Neural cell (in vitro differentiated cells): Measurements from ENCODE around the gene EBF3. TPM values are rescaled to one million over a fixed set of nuclear protein-coding genes. Genes with fewer than 3 reads are reported as not detected.

ENCODE experiments used
- H2AFZ ChIP-seq: fragments of 200-600, 300-800 bp; sonication (generic), shearing (Covaris generic); 2 replicates; pipeline ENCODE4 v1.6.0; 2014; ENCODE audit warnings: low read depth, mild to moderate bottlenecking, antibody characterized with exemption, low read length, moderate library complexity
- H3F3A ChIP-seq: fragments of 200-600 bp; shearing (Covaris generic); 2 replicates; pipeline ENCODE4 v1.6.1; 2016; ENCODE audit warnings: mild to moderate bottlenecking, moderate library complexity, mixed read lengths, antibody characterized with exemption, low read length; ENCODE audit not compliant: insufficient read depth, poor library complexity, severe bottlenecking
- H3K27ac ChIP-seq: fragments of 200-600, 300-800 bp; sonication (generic), shearing (Covaris generic); 2 replicates; pipeline ENCODE4 v1.5.1; 2014; ENCODE audit warnings: mild to moderate bottlenecking, low read length, moderate library complexity
- H3K27me3 ChIP-seq: fragments of 300-800, 200-600 bp; sonication (generic), shearing (Covaris generic); 2 replicates; pipeline ENCODE4 v1.6.0; 2014; ENCODE audit warnings: mild to moderate bottlenecking, low read depth, low read length, moderate library complexity; ENCODE audit not compliant: insufficient read depth
- H3K36me3 ChIP-seq: fragments of 300-800, 200-600 bp; sonication (generic), shearing (Covaris generic); 2 replicates; pipeline ENCODE4 v1.5.1; 2014; ENCODE audit warnings: mild to moderate bottlenecking, antibody characterized with exemption, low read length, moderate library complexity; ENCODE audit not compliant: insufficient read depth
- H3K4me2 ChIP-seq: fragments of 300-800, 200-600 bp; sonication (generic), shearing (Covaris generic); 2 replicates; pipeline ENCODE4 v1.6.0; 2014; ENCODE audit warnings: mild to moderate bottlenecking, low read length
- H3K4me3 ChIP-seq: fragments of 300-800, 200-600 bp; sonication (generic), shearing (Covaris generic); 2 replicates; pipeline ENCODE4 v1.5.1; 2014; ENCODE audit warnings: mild to moderate bottlenecking, low read length, moderate library complexity
- H3K79me2 ChIP-seq: fragments of 200-600 bp; shearing (Covaris generic); replicated peaks from 2 replicates; pipeline ENCODE4 v1.6.0; 2014; ENCODE audit warnings: mild to moderate bottlenecking, low read length, moderate library complexity; ENCODE audit not compliant: insufficient read depth
- H3K9ac ChIP-seq: fragments of 300-800, 200-600 bp; sonication (generic), shearing (Covaris generic); 2 replicates; pipeline ENCODE4 v1.6.1; 2016; ENCODE audit warnings: mild to moderate bottlenecking, low read length, mixed read lengths
- H3K9me2 ChIP-seq: fragments of 200-600 bp; shearing (Covaris generic); 2 replicates; pipeline ENCODE4 v1.6.1; 2016; ENCODE audit warnings: mild to moderate bottlenecking, low read length, mixed read lengths; ENCODE audit not compliant: insufficient read depth
- H3K9me3 ChIP-seq: fragments of 200-600, 300-800 bp; sonication (generic), shearing (Covaris generic); 2 replicates; pipeline ENCODE4 v1.6.1; 2016; ENCODE audit warnings: mild to moderate bottlenecking, mixed run types, low read length, moderate library complexity, mixed read lengths
- H4K20me1 ChIP-seq: fragments of 200-600 bp; shearing (Covaris generic); 2 replicates; pipeline ENCODE4 v1.6.1; 2016; ENCODE audit warnings: mild to moderate bottlenecking, mixed run types; ENCODE audit not compliant: insufficient read depth
- EP300 ChIP-seq: fragments of 450-650 bp; conservative IDR thresholded peaks from 2 replicates; pipeline ENCODE4 v1.6.1; 2014; ENCODE audit warnings: antibody characterized with exemption, mild to moderate bottlenecking, moderate library complexity; ENCODE audit not compliant: poor library complexity, severe bottlenecking
- EZH2 ChIP-seq: fragments of 200-600, 300-800 bp; shearing (Covaris generic), sonication (generic); IDR thresholded peaks from 2 replicates; pipeline ENCODE4 v1.6.1; 2014; ENCODE audit warnings: antibody characterized with exemption, low read length, borderline replicate concordance, mild to moderate bottlenecking; ENCODE audit not compliant: insufficient read depth, poor library complexity, severe bottlenecking
- MXI1 ChIP-seq: fragments of 450-650 bp; conservative IDR thresholded peaks from 2 replicates; pipeline ENCODE4 v1.6.1; 2014; ENCODE audit warnings: antibody characterized with exemption, mild to moderate bottlenecking; ENCODE audit not compliant: poor library complexity, severe bottlenecking
- POLR2AphosphoS5 ChIP-seq: IDR thresholded peaks from 2 replicates; pipeline ENCODE4 v1.6.1; 2012
- RAD21 ChIP-seq: fragments of 450-650 bp; conservative IDR thresholded peaks from 2 replicates; pipeline ENCODE4 v1.6.1; 2014; ENCODE audit warnings: antibody characterized with exemption, mild to moderate bottlenecking, moderate library complexity
- SMC3 ChIP-seq: fragments of 450-650 bp; conservative IDR thresholded peaks from 2 replicates; pipeline ENCODE4 v1.6.1; 2014; ENCODE audit warnings: antibody characterized with exemption, mild to moderate bottlenecking, moderate library complexity; ENCODE audit not compliant: poor library complexity
- TAF1 ChIP-seq: IDR thresholded peaks from 2 replicates; pipeline ENCODE4 v1.6.1; 2012; ENCODE audit warnings: low read depth
- polyA plus RNA-seq: library from polyadenylated mRNA; depleted of rRNA; stranded (reverse); fragments of >200 nt; gene quantifications from 2 replicates; pipeline ENCODE4 v1.2.3, GENCODE V29; 2014
- TF ChIP-seq, protein P1 (sequence below): fragments of 450-650 bp; IDR thresholded peaks from 2 replicates; pipeline ENCODE4 v1.5.1; 2014; ENCODE audit warnings: antibody characterized with exemption, mild to moderate bottlenecking, moderate library complexity; ENCODE audit not compliant: poor library complexity, severe bottlenecking
- TF ChIP-seq, protein P2 (sequence below): IDR thresholded peaks from 2 replicates; pipeline ENCODE4 v1.6.1; 2012; ENCODE audit warnings: borderline replicate concordance

The EBF3 gene
- polyA plus RNA-seq, 1 donor from 2014 or later: 0.38 TPM

DNA sequence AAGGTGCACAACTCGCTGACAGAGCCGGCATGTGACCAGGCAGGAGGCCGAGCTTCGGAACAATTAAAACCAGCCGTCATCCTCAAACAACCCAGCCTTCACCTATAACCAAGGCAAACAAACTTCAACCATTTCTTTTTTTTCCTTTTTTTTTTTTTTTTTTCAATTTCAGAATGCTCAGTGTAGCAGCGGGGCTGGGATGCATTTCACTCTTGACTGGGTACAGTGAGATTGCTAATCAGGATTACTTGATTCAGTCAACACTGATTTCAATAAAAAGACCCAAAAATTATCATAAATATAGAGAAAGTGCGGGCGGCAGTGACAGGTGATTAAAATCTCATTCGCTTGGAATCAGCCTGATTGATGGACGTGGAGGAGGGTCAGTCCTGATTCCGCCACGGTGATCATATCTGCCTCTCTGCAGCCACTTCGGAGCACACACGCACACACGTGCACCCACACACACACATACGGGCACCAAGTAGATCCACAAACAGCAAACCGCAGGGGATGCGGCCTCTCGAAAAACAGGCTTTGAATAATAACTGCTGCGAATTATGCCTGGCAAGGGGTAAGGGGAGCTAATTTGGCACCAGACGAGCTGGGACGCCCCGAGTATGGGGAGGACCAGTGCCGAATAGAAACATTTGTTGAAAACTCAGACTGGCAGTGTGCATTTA is 31.2 kb downstream of the EBF3 start:
- no peaks in the 10 kb centered on the region for H4K20me1 ChIP-seq
- no peak overlapping the region for H3K27ac ChIP-seq
- H3K79me2 ChIP-seq: no peaks in the 10 kb centered on the region

DNA sequence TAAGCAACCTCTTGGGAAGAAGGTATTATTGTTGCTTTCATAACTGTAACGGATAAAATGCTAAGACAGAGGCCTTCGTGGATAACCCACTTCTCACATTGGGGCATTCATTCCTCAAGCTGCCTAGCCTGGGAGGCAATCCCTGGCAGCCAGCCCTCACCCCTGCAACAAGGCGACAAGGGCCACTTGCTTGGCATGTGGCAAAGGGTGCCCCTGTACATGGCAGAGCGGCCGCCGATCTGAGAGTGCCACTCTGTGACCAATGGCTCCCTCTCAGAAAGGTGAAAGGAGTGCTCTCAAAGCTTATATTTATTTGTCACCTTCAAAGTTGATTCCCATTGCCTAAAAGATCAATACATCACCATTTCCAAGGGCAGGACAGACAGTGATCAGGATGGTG is 31.9 kb downstream of the EBF3 start:
- H3K36me3 ChIP-seq: no peaks in the 10 kb centered on the region
- H4K20me1 ChIP-seq: no peaks in the 10 kb centered on the region
- no peak for TF ChIP-seq POLR2AphosphoS5
- TF ChIP-seq SMC3: no peak
- no peak for TF ChIP-seq RAD21
- TF ChIP-seq EZH2: no peak
- TF ChIP-seq, protein P1, sequence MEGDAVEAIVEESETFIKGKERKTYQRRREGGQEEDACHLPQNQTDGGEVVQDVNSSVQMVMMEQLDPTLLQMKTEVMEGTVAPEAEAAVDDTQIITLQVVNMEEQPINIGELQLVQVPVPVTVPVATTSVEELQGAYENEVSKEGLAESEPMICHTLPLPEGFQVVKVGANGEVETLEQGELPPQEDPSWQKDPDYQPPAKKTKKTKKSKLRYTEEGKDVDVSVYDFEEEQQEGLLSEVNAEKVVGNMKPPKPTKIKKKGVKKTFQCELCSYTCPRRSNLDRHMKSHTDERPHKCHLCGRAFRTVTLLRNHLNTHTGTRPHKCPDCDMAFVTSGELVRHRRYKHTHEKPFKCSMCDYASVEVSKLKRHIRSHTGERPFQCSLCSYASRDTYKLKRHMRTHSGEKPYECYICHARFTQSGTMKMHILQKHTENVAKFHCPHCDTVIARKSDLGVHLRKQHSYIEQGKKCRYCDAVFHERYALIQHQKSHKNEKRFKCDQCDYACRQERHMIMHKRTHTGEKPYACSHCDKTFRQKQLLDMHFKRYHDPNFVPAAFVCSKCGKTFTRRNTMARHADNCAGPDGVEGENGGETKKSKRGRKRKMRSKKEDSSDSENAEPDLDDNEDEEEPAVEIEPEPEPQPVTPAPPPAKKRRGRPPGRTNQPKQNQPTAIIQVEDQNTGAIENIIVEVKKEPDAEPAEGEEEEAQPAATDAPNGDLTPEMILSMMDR: no peak
- TF ChIP-seq TAF1: no peak
- TF ChIP-seq MXI1: no peak
- TF ChIP-seq EP300: no peak
- TF ChIP-seq, protein P2, sequence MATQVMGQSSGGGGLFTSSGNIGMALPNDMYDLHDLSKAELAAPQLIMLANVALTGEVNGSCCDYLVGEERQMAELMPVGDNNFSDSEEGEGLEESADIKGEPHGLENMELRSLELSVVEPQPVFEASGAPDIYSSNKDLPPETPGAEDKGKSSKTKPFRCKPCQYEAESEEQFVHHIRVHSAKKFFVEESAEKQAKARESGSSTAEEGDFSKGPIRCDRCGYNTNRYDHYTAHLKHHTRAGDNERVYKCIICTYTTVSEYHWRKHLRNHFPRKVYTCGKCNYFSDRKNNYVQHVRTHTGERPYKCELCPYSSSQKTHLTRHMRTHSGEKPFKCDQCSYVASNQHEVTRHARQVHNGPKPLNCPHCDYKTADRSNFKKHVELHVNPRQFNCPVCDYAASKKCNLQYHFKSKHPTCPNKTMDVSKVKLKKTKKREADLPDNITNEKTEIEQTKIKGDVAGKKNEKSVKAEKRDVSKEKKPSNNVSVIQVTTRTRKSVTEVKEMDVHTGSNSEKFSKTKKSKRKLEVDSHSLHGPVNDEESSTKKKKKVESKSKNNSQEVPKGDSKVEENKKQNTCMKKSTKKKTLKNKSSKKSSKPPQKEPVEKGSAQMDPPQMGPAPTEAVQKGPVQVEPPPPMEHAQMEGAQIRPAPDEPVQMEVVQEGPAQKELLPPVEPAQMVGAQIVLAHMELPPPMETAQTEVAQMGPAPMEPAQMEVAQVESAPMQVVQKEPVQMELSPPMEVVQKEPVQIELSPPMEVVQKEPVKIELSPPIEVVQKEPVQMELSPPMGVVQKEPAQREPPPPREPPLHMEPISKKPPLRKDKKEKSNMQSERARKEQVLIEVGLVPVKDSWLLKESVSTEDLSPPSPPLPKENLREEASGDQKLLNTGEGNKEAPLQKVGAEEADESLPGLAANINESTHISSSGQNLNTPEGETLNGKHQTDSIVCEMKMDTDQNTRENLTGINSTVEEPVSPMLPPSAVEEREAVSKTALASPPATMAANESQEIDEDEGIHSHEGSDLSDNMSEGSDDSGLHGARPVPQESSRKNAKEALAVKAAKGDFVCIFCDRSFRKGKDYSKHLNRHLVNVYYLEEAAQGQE: no peak
- H3K79me2 ChIP-seq: no peaks in the 10 kb centered on the region
- no peak overlapping the region for H3K9ac ChIP-seq
- no peak overlapping the region for H2AFZ ChIP-seq
- H3K4me2 ChIP-seq: no peak overlapping the region
- H3K9me3 ChIP-seq: no peaks in the 10 kb centered on the region
- H3F3A ChIP-seq: no peaks in the 10 kb centered on the region
- H3K27me3 ChIP-seq: no peaks in the 10 kb centered on the region
- no peak overlapping the region for H3K4me3 ChIP-seq
- no peaks in the 10 kb centered on the region for H3K9me2 ChIP-seq
- H3K27ac ChIP-seq: no peak overlapping the region

More for the DNA sequence above, 31.2 kb downstream of the EBF3 start:
- no peaks in the 10 kb centered on the region for H3K9me2 ChIP-seq
- H3K4me3 ChIP-seq: no peak overlapping the region
- H3K9me3 ChIP-seq: no peaks in the 10 kb centered on the region
- H3K9ac ChIP-seq: no peak overlapping the region
- H3K36me3 ChIP-seq: no peaks in the 10 kb centered on the region
- no peak overlapping the region for H3K4me2 ChIP-seq
- H2AFZ ChIP-seq: no peak overlapping the region
- TF ChIP-seq POLR2AphosphoS5 (no peak), TAF1 (no peak), SMC3 (no peak), EP300 (no peak), RAD21 (no peak)
- TF ChIP-seq, protein P2: no peak
- TF ChIP-seq, protein P1: no peak
- H3F3A ChIP-seq: no peaks in the 10 kb centered on the region
- H3K27me3 ChIP-seq: no peaks in the 10 kb centered on the region
